ENCODE data around the gene ZNF180.

- TF ChIP-seq YY1 (IDR thresholded peaks at IDR 0.05; ENCODE audit: insufficient read depth, insufficient read length) = no peak
- no peak for TF ChIP-seq ZNF274 (IDR thresholded peaks at IDR 0.05; ENCODE audit: low read depth, low read length)
- TF ChIP-seq SUZ12 (IDR thresholded peaks at IDR 0.05; ENCODE audit: extremely low read depth, insufficient read depth, insufficient read length) = no peak
These were observed 32.5 kb upstream of the ZNF180 start for GRCh38 chr19:44532819-44533218.

All from NT2/D1 (cell line).